NCI-H446 (cell line): ENCODE data around the gene CCDC57.

ENCODE experiments used
- DNase-seq, 2 experiments: peaks; one replicate each; lab custom pipeline; 2025; lab: John Stamatoyannopoulos, UW

Gene CCDC57

GRCh38 chr17:82235056-82235774 lies 22.6 kb upstream of the CCDC57 start:
- no peak for DNase-seq

- no peak for DNase-seq
Measured at GRCh38 chr17:82234211-82235055, 21.8 kb upstream of the CCDC57 start.

GRCh38 chr17:82232876-82233785 lies 20.5 kb upstream of the CCDC57 start:
- DNase-seq = no peak

GRCh38 chr17:82232322-82232820 lies 19.7 kb upstream of the CCDC57 start:
- DNase-seq = no peak

GRCh38 chr17:82231562-82232321 lies 19.1 kb upstream of the CCDC57 start:
- DNase-seq = no peak

GRCh38 chr17:82231312-82231561 lies 18.6 kb upstream of the CCDC57 start:
- DNase-seq = no peak

- DNase-seq = no peak
Measured at GRCh38 chr17:82230609-82231311, 18.1 kb upstream of the CCDC57 start.

- DNase-seq = no peak
Measured at GRCh38 chr17:82229698-82230608, 17.3 kb upstream of the CCDC57 start.

- DNase-seq = no peak
Measured at GRCh38 chr17:82228842-82229697, 16.4 kb upstream of the CCDC57 start, which contains the start of gene SLC16A3. TSS of gene SLC16A3 (plus strand) at chr17:82229042. CDS start at chr17:82236009, 6,967 bp downstream.

- DNase-seq = no peak
Measured at GRCh38 chr17:82228278-82228841, 15.7 kb upstream of the CCDC57 start.

- DNase-seq = no peak
Measured at GRCh38 chr17:82227629-82228277, 15.1 kb upstream of the CCDC57 start.

- no peak for DNase-seq
Measured at GRCh38 chr17:82226809-82227628, 14.4 kb upstream of the CCDC57 start.

GRCh38 chr17:82226146-82226808 lies 13.6 kb upstream of the CCDC57 start:
- DNase-seq = no peak

GRCh38 chr17:82225368-82226029 lies 12.9 kb upstream of the CCDC57 start:
- DNase-seq = no peak

- DNase-seq = no peak
Measured at GRCh38 chr17:82224666-82225065, 12.0 kb upstream of the CCDC57 start.

- no peak for DNase-seq
Measured at GRCh38 chr17:82223517-82223916, 10.9 kb upstream of the CCDC57 start.
